ENCODE measurements around the gene PRKCG. TPM values are rescaled to one million over a fixed set of nuclear protein-coding genes. Genes with fewer than 3 reads are reported as not detected.

The PRKCG gene
- total and polyA plus RNA-seq, 3 experiments from 2014 or later: not detected

- Histone ChIP-seq H3K9me3 (ENCODE audit: low read length) (no peaks in the 10 kb centered on the region), H3K4me3 (ENCODE audit: low read length) (no peak overlapping the region), H3K36me3 (ENCODE audit: insufficient read depth, low read length) (no peaks in the 10 kb centered on the region), H3K4me1 (ENCODE audit: insufficient read depth, low read length) (peaks cover 17% of the 10 kb centered on the region), H3K27ac (ENCODE audit: low read depth, low read length) (no peak overlapping the region), H3K27me3 (ENCODE audit: insufficient read depth, low read length, poor library complexity, severe bottlenecking) (peaks cover 22% of the 10 kb centered on the region)
- CTCF ChIA-PET: no interaction called here
- Mint-ChIP-seq H3K36me3 (peaks cover 0 to 2% (median 0%) of the 10 kb centered on the region in 3 donors), H3K27me3 (peaks cover 25 to 72% of the 10 kb centered on the region in 2 donors), H3K27ac (peak overlapping the region in 2 of 8 donors; percentile 17 to 52), H3K4me3 (peak overlapping the region in 1 of 7 donors; percentile 24), H3K4me1 (peaks cover 24 to 46% (median 29%) of the 10 kb centered on the region in 3 donors), H3K9me3 (peaks cover 0 to 3% (median 0%) of the 10 kb centered on the region in 5 donors)
- DNase-seq: peak in 4 of 5 donors; percentile 26 to 65 (median 46)
- POLR2A ChIA-PET: no interaction called here
Observed at GRCh38 chr19:53903055-53903680, 21.2 kb downstream of the PRKCG start.

- ChIA-PET CTCF (interaction anchor here (0.6 kb wide), 1 partner anchor 106 kb away, joined by 3 read pairs; no protein-coding TSS in a partner anchor), POLR2A (no interaction called here)
- Histone ChIP-seq H3K36me3 (ENCODE audit: insufficient read depth, low read length) (no peaks in the 10 kb centered on the region), H3K27me3 (ENCODE audit: insufficient read depth, low read length, poor library complexity, severe bottlenecking) (peaks cover 32% of the 10 kb centered on the region), H3K27ac (ENCODE audit: low read depth, low read length) (no peak overlapping the region), H3K9me3 (ENCODE audit: low read length) (no peaks in the 10 kb centered on the region), H3K4me1 (ENCODE audit: insufficient read depth, low read length) (peaks cover 18% of the 10 kb centered on the region), H3K4me3 (ENCODE audit: low read length) (no peak overlapping the region)
- peaks cover 29 to 48% (median 35%) of the 10 kb centered on the region in 3 donors for H3K4me1 Mint-ChIP-seq
- no peak for DNase-seq
- H3K27ac Mint-ChIP-seq: peak overlapping the region in 1 of 8 donors; percentile 18
- peaks cover 32 to 71% of the 10 kb centered on the region in 2 donors for H3K27me3 Mint-ChIP-seq
- H3K9me3 Mint-ChIP-seq: peaks cover 0 to 3% (median 0%) of the 10 kb centered on the region in 5 donors
- peak overlapping the region in 1 of 7 donors; percentile 5 for H3K4me3 Mint-ChIP-seq
- peaks cover 0 to 2% (median 0%) of the 10 kb centered on the region in 3 donors for H3K36me3 Mint-ChIP-seq
Observed at GRCh38 chr19:53904909-53905308, 22.9 kb downstream of the PRKCG start.

GRCh38 chr19:53905787-53906186 is 23.8 kb downstream of the PRKCG start:
- peaks cover 33 to 53% (median 36%) of the 10 kb centered on the region in 3 donors for H3K4me1 Mint-ChIP-seq
- H3K27me3 ChIP-seq (ENCODE audit: insufficient read depth, low read length, poor library complexity, severe bottlenecking): peaks cover 32% of the 10 kb centered on the region
- H3K4me3 Mint-ChIP-seq: peak overlapping the region in 1 of 7 donors; percentile 53

GRCh38 chr19:53906211-53907192 is 24.5 kb downstream of the PRKCG start:
- CTCF ChIA-PET: interaction anchor here (0.6 to 1.0 kb wide), 2 partner anchors 15 to 24 kb away, joined by 3 to 4 read pairs; partner anchors contain the start of gene PRKCG

More at GRCh38 chr19:53905787-53906186, 23.8 kb downstream of the PRKCG start:
- DNase-seq: no peak
- peaks cover 0 to 3% (median 2%) of the 10 kb centered on the region in 5 donors for H3K9me3 Mint-ChIP-seq
- no peaks in the 10 kb centered on the region for H3K36me3 ChIP-seq (ENCODE audit: insufficient read depth, low read length)
- ChIA-PET POLR2A (no interaction called here), CTCF (no interaction called here)
- H3K9me3 ChIP-seq (ENCODE audit: low read length): no peaks in the 10 kb centered on the region
- peaks cover 0 to 2% (median 0%) of the 10 kb centered on the region in 3 donors for H3K36me3 Mint-ChIP-seq
- H3K4me3 ChIP-seq (ENCODE audit: low read length): no peak overlapping the region
- peaks cover 18% of the 10 kb centered on the region for H3K4me1 ChIP-seq (ENCODE audit: insufficient read depth, low read length)
- peak overlapping the region in 2 of 8 donors; percentile 50 to 77 for H3K27ac Mint-ChIP-seq
- peaks cover 41 to 72% of the 10 kb centered on the region in 2 donors for H3K27me3 Mint-ChIP-seq
- no peak overlapping the region for H3K27ac ChIP-seq (ENCODE audit: low read depth, low read length)

GRCh38 chr19:53907193-53907581 is 25.2 kb downstream of the PRKCG start:
- Histone ChIP-seq H3K9me3 (ENCODE audit: low read length) (no peaks in the 10 kb centered on the region), H3K27me3 (ENCODE audit: insufficient read depth, low read length, poor library complexity, severe bottlenecking) (peaks cover 35% of the 10 kb centered on the region), H3K4me1 (ENCODE audit: insufficient read depth, low read length) (peaks cover 18% of the 10 kb centered on the region), H3K27ac (ENCODE audit: low read depth, low read length) (no peak overlapping the region), H3K4me3 (ENCODE audit: low read length) (no peak overlapping the region), H3K36me3 (ENCODE audit: insufficient read depth, low read length) (no peaks in the 10 kb centered on the region)
- ChIA-PET CTCF (interaction anchor here (0.6 to 1.0 kb wide), 2 partner anchors 15 to 25 kb away, joined by 3 to 4 read pairs; partner anchors contain the start of gene PRKCG), POLR2A (no interaction called here)
- peak overlapping the region in 3 of 7 donors; percentile 41 to 57 (median 49) for H3K4me3 Mint-ChIP-seq
- H3K27me3 Mint-ChIP-seq: peaks cover 54 to 80% of the 10 kb centered on the region in 2 donors
- peaks cover 33 to 53% (median 36%) of the 10 kb centered on the region in 3 donors for H3K4me1 Mint-ChIP-seq
- H3K9me3 Mint-ChIP-seq: peaks cover 0 to 3% (median 0%) of the 10 kb centered on the region in 5 donors
- no peak for DNase-seq
- H3K36me3 Mint-ChIP-seq: peaks cover 0 to 2% (median 0%) of the 10 kb centered on the region in 3 donors
- H3K27ac Mint-ChIP-seq: peak overlapping the region in 2 of 8 donors; percentile 57 to 66

More at GRCh38 chr19:53906211-53907192, 24.5 kb downstream of the PRKCG start:
- Histone ChIP-seq H3K4me1 (ENCODE audit: insufficient read depth, low read length) (peaks cover 18% of the 10 kb centered on the region), H3K27ac (ENCODE audit: low read depth, low read length) (no peak overlapping the region), H3K9me3 (ENCODE audit: low read length) (no peaks in the 10 kb centered on the region), H3K27me3 (ENCODE audit: insufficient read depth, low read length, poor library complexity, severe bottlenecking) (peaks cover 32% of the 10 kb centered on the region), H3K4me3 (ENCODE audit: low read length) (no peak overlapping the region), H3K36me3 (ENCODE audit: insufficient read depth, low read length) (no peaks in the 10 kb centered on the region)
- Mint-ChIP-seq H3K27ac (peak overlapping the region in 3 of 8 donors; percentile 37 to 66 (median 50)), H3K4me3 (peak overlapping the region in 3 of 7 donors; percentile 49 to 55 (median 49)), H3K27me3 (peaks cover 47 to 73% of the 10 kb centered on the region in 2 donors), H3K9me3 (peaks cover 0 to 3% (median 2%) of the 10 kb centered on the region in 5 donors), H3K36me3 (peaks cover 0 to 2% (median 0%) of the 10 kb centered on the region in 3 donors), H3K4me1 (peaks cover 33 to 53% (median 36%) of the 10 kb centered on the region in 3 donors)
- POLR2A ChIA-PET: no interaction called here
- DNase-seq: peak; percentile 54 to 69 (median 62)

- H3K4me3 Mint-ChIP-seq: peak overlapping the region; percentile 16 to 75 (median 41)
- DNase-seq: no peak
- H3K4me1 Mint-ChIP-seq: peaks cover 33 to 53% (median 36%) of the 10 kb centered on the region in 3 donors
- peaks cover 18% of the 10 kb centered on the region for H3K4me1 ChIP-seq (ENCODE audit: insufficient read depth, low read length)
- H3K27ac ChIP-seq (ENCODE audit: low read depth, low read length): no peak overlapping the region
- peak overlapping the region in 2 of 8 donors; percentile 21 to 57 for H3K27ac Mint-ChIP-seq
- peaks cover 0 to 2% (median 0%) of the 10 kb centered on the region in 3 donors for H3K36me3 Mint-ChIP-seq
- ChIA-PET POLR2A (no interaction called here), CTCF (interaction anchor here (1.0 kb wide), 1 partner anchor 16 kb away, joined by 3 read pairs; no protein-coding TSS in a partner anchor)
- H3K27me3 Mint-ChIP-seq: peaks cover 58 to 81% of the 10 kb centered on the region in 2 donors
- no peaks in the 10 kb centered on the region for H3K36me3 ChIP-seq (ENCODE audit: insufficient read depth, low read length)
- H3K9me3 ChIP-seq (ENCODE audit: low read length): no peaks in the 10 kb centered on the region
- peaks cover 36% of the 10 kb centered on the region for H3K27me3 ChIP-seq (ENCODE audit: insufficient read depth, low read length, poor library complexity, severe bottlenecking)
- H3K4me3 ChIP-seq (ENCODE audit: low read length): no peak overlapping the region
- H3K9me3 Mint-ChIP-seq: peaks cover 0 to 3% (median 0%) of the 10 kb centered on the region in 5 donors
Observed at GRCh38 chr19:53907690-53908089, 25.7 kb downstream of the PRKCG start.

- Histone ChIP-seq H3K4me3 (ENCODE audit: low read length) (no peak overlapping the region), H3K9me3 (ENCODE audit: low read length) (no peaks in the 10 kb centered on the region), H3K27me3 (ENCODE audit: insufficient read depth, low read length, poor library complexity, severe bottlenecking) (peaks cover 36% of the 10 kb centered on the region), H3K4me1 (ENCODE audit: insufficient read depth, low read length) (peaks cover 18% of the 10 kb centered on the region), H3K27ac (ENCODE audit: low read depth, low read length) (no peak overlapping the region), H3K36me3 (ENCODE audit: insufficient read depth, low read length) (no peaks in the 10 kb centered on the region)
- Mint-ChIP-seq H3K36me3 (peaks cover 0 to 2% (median 0%) of the 10 kb centered on the region in 3 donors), H3K27me3 (peaks cover 56 to 76% of the 10 kb centered on the region in 2 donors), H3K9me3 (peaks cover 0 to 3% (median 0%) of the 10 kb centered on the region in 5 donors), H3K4me1 (peaks cover 33 to 49% (median 36%) of the 10 kb centered on the region in 3 donors), H3K27ac (peak overlapping the region in 2 of 8 donors; percentile 35 to 91), H3K4me3 (peak overlapping the region; percentile 46 to 75 (median 56))
- ChIA-PET POLR2A (no interaction called here), CTCF (no interaction called here)
- DNase-seq: peak in 1 of 5 donors; percentile 21
Observed at GRCh38 chr19:53908106-53908934, 26.3 kb downstream of the PRKCG start.

All from CD8-positive, alpha-beta memory T cell (primary cell).